HG02870 (cell line): Measurements from ENCODE around the gene NAT10.

Experiments used
- ATAC-seq: cut with Tn5 transposase; IDR thresholded peaks from one replicate; pipeline ENCODE4 v1.9.1; 2021; ENCODE audit warnings: mild to moderate bottlenecking, moderate library complexity; ENCODE audit not compliant: unreplicated experiment

The NAT10 gene

DNA sequence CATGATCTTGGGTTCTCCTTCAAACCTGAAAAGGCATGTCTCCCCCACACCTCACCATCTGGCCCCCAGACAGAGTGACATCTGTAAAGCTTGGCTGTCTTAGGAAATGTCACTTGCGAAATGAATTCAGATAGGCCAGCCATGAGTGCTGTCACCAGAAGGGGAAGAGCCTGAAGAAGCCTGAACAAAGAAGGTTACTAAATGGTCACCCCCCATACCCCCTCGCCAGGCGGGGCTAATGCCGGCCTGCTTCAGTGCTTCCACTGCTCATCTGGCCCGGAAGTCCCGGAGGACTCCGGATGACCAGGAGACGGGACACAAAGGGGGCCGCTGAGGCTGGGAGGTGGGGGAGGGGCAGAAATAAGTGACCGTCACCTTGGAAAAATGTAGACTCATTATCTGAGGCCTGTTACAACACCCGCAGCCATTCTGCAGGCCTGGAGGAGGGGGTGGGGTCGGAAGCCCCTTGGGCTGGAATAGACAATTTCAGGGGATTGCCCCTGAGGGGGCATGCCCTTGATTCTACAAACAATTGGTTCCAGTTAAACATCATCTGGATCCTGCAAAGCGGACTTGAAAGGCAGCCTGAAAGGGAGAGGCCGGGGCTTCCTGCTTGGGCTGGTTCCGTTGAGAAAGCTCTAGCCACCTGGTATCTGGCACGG, 43.2 kb downstream of the NAT10 start:
- no peak for ATAC-seq

DNA sequence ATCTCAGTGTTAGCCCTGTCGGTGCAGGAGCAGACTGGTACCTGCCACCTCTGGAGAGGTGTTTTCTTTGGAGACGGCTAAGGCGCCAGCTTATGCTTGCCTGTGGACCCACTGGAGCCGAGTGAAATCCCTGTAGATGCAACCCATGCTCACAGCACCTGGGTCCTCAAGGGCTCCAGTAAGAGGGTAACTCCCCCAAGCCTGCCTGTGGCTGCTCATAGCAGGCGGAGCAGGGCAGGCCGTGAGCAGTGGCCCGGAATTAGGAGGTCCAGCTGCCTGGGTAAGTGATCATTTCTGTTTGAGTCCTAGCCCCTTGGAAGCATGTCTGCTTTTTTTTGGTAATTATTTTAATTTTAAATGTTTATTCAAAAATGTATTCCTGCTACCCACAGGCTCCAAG, 43.8 kb downstream of the NAT10 start:
- no peak for ATAC-seq

DNA sequence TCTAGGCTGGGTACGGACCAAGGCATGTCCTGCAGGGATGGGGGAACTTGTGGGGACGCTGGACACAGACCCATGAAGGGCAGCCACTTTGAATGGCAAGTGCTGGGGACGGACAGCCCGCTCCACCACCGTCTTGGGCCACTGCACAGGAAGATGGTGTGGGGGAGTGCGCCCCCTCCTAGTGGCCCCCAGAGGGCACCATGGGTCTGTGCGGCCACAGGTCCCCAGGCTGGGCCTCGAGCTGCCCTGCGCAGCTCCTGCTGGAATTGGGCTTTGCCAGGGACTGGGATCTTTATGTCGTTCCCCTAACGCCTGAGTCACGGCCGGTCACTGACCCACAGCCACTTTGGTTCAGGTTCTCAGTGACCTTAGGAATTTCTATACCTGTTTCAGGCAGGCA, 44.4 kb downstream of the NAT10 start:
- no peak for ATAC-seq

DNA sequence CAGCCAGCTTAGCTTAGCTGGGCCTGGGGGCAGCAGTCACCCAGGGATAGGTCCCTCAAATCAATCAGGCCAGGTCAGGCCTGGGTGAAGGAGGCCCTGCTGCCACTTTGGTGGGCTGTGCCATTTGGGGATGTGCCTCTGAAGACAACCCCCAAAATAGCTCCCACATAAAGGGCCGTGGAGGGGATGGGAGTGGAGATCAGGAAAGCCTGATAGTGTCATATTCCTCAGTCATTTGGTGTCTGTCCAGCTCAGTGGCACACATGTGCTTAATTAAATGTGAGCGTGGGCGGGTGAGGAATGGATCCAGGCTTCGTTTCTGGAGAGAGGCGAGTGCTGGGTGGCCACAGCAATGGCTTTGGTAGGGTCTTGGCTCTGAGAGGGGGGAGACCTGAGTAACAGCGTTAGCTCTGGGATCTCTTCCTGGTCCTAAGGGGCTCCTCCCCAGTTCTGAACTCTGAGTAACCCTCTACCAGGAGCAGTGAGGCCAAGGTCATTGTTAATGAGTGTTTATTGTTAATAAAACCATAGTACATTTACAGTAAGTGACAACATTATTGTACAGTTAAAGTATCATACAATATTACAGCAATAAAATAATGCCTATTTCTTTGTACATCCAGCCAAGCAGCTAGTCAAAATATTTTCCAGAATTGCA, 45.2 kb downstream of the NAT10 start:
- ATAC-seq: no peak

DNA sequence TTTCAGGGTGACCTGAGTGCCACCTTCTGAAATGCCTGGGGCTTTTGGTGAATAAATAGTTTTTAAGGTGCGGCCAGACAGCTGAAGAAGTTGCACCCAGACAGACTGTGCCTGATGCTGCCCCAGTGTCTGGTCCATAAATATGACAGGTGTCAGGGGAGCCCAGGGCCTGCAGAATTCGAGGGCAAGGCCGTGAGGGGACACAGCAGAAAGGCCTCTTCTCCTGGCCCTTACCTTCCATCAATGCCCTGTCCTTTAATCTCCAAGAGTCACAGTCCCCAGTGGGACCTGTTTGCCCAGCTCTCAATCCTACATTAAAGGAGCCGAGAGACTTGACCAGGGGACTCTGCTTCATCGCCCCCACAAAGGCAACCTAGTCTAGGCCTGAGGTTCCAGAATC, 45.7 kb downstream of the NAT10 start:
- ATAC-seq: no peak

DNA sequence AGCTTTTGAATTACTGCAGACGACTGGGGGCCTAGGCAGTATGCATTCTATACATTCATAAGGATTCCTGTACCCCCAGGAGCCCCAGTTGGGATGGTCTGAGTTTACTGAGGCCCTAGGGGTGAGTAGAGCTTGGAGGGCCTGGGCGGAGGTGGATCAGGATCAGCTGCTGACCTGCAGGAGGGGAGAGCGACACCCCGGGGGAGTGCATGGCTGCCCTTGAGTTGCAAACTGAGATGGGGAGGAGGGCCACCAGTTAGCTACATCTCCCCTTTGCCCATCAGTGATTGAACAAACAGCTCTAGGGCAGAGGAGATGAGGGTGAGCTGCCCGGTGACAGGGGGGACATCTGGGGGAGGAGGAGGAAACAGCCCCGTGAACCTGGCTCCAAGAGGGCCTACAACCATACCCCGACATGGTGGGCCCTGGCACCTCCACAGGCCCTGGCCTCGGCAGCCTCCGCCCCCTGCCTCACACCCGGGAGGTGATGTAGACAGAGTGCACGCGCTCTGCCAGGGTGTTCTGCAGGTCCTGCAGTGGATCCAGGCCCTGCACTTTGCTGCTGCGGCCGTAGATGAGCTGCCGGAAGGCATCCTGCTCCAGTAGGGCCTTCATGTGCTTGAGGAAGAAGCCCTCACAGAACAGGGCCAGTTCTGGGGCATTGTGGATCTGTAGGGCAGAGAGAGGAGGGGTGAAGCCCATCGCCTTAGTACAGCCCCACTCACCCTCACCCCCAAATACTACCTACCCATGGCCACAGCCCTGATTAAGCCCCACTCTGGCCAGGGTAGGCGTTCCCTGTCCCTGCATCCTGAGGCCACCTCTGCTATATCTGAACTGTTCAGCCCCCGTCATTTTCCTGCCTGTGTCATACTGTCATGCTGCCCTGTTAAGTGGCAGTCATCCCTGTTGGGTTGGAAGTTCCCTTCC, 46.8 kb downstream of the NAT10 start:
- no peak for ATAC-seq

DNA sequence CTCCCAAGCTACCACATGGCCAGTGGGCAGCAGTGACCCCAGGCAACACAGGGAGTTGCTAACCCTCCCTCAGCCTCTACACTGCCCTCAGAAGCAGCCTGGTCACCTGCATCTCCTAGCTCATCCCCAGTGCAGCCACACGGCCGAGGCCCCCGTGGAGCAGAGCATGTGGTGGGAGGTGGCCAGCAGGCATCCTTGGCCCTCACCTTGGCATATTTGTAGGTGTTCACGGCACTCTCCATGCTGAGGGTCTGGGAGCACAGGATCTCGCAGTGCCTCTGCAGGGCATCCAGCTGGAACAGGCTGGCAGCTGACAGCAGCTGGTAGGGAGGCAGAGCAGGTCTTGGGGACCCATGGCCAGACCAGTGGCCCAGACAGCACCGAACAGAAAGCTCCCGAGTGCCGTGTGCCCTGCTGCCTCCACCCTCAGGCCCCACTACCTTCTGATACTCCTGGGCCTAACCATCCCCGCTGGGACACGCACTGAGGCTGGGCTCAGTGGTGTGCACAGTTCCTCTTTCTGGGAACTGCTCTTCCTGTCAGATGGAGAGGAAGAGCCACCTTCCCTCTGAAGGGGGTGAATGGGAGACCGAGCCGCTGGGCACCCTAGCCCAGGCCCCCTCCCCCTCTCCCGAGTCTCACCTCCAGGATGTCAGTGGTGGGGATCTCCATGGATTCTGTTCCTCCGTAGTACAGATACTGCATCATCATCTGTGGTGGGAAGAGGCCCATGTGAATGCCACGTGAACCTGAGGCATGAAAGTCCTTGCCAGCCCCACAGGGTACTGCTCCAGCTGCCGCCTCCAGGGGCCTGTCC, 48.8 kb downstream of the NAT10 start:
- peak; percentile 68 for ATAC-seq

DNA sequence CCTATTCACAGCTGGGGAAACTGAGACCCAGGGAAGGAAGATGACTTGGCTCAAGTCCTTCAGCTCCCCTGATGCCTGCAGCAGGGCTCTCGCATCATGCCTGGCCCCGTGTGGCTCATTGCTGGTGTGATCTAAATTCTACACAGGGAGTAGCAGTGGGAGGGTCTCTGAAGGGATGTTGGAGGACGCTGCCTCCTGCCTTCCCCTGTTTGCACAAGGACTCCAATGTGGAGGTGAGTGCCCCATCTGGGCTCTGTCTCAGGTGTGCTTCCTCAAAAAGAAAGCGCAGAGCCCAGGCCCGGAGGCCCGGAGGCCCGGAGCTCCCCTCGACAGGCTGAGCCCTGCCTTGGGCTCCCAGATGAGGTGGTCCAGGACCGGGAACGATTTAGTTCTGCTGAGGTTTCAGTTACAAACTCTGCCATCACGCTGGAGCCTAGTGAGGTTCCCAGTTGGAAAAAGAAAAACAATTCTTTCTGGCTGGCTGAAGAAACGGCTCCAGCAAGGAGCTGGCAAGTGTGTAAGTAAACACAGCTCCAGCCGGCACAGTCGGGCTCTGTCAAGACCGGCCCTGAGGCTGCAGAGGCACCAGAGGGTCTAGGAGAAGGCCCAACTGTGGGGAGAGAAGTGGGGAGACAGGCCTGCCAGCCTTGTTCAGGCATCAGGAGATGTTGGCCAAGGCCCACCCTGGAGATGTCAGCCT, 49.8 kb downstream of the NAT10 start:
- no peak for ATAC-seq

DNA sequence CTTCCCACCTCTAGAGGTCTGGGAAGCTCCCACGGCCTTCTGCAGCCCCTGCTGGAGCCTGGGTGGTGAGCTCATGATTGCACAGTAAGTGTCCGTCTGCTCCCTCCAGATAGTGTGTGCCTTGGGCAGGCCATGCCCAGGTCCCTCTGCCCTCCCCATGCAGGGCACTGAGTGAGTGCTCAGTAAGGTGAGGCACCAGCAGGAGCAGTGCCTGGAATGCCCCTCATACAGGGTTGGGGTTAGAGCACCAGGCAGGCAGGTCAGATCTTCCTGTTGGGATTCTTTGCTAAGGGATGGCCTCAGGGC, 50.3 kb downstream of the NAT10 start:
- ATAC-seq: no peak

DNA sequence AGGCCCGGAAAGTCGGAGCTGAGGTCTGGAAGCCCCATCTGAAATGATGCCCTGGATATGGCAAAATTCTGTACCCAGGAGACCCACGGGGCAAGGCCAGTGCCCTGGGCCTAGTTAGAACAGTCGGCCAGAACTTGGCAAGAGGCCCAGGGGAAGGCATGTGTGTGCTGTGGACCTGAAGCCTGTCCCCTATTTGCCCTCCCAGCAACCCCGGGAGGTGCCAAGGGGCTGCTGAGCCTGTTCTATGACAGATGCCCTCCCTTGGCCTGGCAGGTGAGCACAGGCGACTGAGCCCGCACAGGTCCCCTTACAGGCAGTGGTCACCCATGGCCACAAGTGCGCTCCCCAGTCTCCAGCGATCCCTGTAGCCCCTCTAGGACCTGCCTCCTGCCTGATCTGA, 51.7 kb downstream of the NAT10 start:
- no peak for ATAC-seq

DNA sequence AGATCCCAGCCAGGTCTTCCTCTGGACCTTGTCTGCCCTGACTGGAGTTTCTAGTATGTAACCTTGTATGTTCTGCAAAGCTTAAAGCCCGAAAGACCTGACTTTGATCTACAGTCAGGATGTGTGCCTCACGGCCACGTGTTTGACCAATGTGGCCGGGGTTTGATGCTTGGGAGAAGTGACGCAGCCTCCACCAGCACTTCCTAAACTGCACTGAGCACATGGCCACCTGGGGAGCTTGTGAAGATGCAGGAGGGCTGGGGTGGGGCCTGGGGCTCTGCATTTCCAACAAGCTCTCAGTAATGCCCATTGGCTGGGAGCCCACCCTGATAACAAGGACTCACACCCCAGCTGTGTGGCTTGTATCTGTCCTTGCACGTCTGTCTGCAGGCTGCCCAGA, 53.2 kb downstream of the NAT10 start:
- ATAC-seq: no peak

DNA sequence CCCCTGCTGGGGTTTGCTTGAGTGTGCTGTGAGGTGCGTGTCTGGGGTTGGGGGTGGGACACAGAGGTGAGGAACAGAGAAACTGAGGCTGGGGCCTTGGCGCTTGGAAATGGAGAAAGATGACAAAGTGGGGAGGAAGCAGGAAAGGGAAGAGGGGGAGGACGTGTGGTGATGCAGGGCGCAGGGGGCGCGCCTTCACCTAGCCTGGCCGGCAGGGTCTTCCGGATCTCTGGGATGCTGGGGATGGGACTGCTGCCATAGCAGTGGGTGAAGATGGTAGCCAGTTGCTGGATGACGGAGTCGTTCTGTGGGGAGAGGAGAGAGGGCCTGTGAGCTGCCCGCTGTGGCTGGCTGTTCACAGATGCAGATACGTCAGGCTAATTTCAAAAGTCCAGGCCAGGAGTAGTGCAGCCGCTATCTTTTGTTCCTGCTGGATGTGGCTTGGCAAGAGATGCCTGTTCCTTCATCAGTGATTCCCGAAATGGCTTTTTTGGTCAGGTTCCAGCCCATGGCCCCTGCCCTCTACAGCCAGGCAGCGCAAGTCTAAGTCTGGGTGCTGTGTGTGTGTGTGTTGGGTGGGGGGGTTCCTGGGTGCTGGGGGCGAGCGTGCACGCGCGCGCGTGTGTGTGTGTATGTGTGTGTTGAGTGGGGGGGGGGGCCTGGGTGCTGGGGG, 54.8 kb downstream of the NAT10 start:
- ATAC-seq: no peak

DNA sequence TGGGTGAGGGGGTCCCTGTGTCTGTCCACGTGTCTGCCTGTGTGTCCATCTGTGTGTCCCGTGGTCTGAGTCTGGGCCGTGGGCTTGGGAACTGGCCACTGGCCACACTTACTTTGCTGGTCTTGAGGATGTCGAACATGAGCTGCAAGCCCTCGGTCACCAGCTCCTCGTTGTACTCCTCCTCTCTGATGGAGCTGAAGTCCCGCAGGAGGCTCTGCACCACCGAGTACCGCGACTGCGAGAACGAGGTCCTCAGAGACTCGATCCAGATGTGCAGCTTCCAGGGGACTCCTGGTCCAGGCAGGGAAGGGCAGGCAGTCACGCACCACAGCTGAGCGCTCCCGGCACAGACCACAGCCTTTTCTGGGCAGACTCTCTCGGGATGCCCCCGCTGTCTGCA, 55.4 kb downstream of the NAT10 start:
- no peak for ATAC-seq

DNA sequence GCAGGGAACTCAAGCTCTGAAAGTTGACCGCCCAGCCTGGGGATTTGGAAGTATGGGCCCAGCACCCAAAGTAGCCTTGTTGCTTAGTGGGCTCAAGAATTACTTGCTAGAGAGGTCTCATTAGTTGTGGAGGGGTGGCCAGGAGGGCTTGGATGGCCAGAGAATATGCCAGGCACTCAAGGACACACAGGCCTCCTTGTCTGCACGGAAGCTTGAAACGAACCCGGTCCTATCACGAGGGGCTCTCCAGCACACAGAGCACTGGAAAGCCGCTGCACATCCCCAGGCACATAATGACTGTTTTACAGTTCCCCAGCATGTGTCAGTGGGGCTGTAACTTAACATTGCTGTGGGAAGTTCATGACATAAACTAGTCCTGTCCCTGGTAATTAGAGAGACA, 55.9 kb downstream of the NAT10 start:
- ATAC-seq: no peak

DNA sequence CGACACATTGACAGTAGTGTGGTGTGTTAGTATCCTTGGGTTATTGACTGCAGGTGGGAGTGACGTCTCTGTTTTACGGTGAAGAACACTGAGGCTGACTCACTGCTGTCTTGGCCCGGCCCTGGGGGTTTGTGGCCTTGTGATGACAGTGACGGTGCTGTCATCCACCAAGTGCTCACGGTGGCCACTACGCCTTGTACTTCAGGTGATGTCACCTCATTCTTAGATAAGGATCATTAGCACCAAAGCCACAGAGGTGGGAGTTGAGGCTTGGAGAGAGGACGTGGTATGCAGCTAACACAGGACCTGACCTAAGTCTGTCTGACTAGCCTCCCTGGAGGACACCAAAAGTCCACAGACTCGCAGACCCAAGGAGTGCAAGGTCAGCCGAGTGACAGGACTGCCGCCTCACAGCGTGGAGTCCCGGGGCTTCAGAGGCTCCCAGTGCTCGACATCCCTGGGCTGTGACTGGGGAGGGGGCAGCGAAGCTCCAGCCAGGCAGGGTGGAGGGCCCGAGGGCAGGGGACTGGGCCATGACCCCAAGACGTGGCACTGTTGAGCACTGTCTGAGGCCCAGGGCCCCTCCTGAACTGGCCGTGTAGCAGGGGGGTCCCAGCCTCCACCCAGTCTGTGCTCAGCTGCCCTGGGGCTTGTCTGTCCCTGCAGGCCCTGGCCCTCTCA, 56.5 kb downstream of the NAT10 start:
- ATAC-seq: peak; percentile 49

DNA sequence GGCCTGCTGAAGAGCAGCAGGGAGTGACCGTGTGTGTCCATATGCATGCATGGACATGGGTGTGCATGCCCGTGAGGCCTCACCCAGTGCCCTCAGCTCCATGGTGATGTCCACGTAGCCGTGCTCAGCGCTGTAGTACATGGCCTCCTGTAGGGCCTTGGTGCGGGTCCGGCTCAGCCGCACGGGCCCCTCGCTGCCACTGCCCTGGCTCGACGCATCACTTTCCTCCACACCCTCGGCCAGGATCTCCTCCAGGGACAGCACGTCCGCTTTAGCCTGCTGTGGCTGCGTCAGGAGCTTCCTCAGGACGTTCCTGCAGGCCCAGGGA, 57.0 kb downstream of the NAT10 start:
- ATAC-seq: no peak

DNA sequence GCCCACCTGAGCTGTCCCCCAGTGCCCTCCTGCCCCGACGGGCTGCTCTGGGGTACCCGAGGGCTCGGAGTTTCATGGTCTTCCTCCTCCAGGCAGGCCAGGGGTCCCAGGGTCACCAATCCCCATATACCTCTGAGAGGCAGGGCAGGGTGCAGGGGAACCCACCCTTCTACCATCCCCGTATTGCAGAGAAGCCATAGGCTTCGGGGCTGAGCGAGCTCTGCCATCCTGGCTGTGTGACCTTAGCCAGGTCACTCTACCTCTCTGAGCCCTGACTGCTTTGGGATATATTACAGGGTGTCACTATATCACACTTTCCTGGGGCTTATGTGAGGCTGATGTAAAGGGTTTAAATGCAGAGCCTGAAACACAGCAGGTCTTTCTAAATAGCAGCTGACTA, 57.4 kb downstream of the NAT10 start:
- no peak for ATAC-seq

DNA sequence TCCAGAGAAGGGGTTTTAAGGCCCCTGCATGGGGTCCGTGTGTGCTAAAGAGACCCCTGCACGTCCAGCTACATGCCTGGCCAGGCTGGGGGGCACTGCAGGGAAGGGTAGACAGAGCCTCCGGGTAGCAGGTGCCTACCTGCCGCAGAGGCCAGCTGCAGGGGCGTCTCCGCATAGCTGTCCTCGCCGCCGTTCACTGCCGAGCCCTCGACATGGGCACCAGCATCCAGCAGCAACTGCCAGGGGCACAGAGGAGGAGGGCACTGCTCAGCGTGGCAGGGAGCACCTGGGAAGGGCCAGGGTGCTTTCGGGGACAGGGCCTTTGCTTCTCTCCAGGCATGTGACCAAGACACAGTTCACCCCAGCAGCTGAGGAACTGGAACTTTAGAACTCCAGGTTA, 59.7 kb downstream of the NAT10 start:
- ATAC-seq: no peak

DNA sequence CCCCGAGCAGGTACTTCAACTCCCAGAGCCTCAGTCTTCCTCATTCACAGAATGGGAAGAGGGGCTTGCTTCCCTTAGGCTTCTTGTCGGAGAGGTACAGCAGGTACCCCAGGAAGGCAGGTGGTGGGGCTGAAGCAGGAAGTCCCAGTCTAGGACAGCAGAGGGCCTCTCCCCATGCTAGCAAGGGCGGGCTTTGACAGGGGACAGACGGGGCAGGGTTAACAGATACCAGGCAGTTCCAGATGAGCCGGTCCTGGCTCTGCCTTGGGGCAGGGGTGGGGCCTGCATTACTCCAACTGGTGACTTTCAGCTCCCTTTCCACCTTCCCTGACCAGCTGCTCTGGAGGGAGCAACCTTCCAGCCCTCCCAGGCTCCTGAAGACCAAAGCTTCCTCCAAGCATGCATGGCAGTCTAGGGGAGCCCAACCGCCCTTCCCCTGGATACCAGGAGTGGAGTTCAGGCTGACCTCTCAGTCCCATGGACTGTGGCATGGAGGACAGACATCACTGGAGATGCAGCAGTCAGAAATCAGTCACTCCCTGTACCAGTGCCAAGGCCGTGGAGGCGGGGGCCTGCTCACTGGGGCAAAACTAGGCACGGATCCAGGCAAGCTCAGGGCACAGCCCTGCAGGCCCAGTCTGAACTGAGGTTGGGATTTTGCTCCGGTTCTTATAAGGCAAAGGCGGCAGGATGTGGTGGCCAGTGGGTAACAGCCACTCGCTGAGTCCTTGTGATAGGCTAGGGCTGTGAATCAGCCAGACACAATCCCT, 60.5 kb downstream of the NAT10 start:
- no peak for ATAC-seq
